Colonic mucosa (tissue), 4 donors: Measurements from ENCODE around the gene PSKH1. TPM values are rescaled to one million over a fixed set of nuclear protein-coding genes. Genes with fewer than 3 reads are reported as not detected.

Source experiments
- DNase-seq: peaks from one replicate; pipeline ENCODE4 v3.0.0-alpha.2; 2020
- H3K27ac ChIP-seq: fragments of 200-600 bp; one replicate; pipeline ENCODE4 v1.8.0; 2021
- H3K27me3 ChIP-seq: fragments of 200-600 bp; one replicate; pipeline ENCODE4 v1.8.0; 2021
- H3K36me3 ChIP-seq: fragments of 200-600 bp; one replicate; pipeline ENCODE4 v1.8.0; 2021
- H3K4me1 ChIP-seq: fragments of 200-600 bp; one replicate; pipeline ENCODE4 v1.8.0; 2021; ENCODE audit warnings: mild to moderate bottlenecking
- H3K4me3 ChIP-seq: fragments of 200-600 bp; one replicate; pipeline ENCODE4 v1.8.0; 2021
- H3K9ac ChIP-seq, 2 donors: one replicate each; pipeline ENCODE4 v1.7.0; 2013; ENCODE audit warnings: control low read depth in 2 of 2, low read depth in 2 of 2, low read length in 2 of 2
- H3K9me3 ChIP-seq: fragments of 200-600 bp; one replicate; pipeline ENCODE4 v1.8.0; 2021
- intact Hi-C: fragments of 100-400 bp; cut with DNase I; formaldehyde crosslinking; loops from one replicate; pipeline ENCODE4 v1.14.1; 2022
- total RNA-seq, 2 donors: library from RNA; stranded (reverse); fragmentation: NEBNext Ultra II Directional in 1 of 2; extraction: Animal tissue kit (Norgen Biotek cat#: 25700) in 1 of 2; gene quantifications; one replicate each; pipeline ENCODE4 v1.2.1, GENCODE V29; 2021
- TF ChIP-seq, protein P1 (sequence below): fragments of 200-600 bp; IDR thresholded peaks from one replicate; pipeline ENCODE4 v1.8.0; 2022; ENCODE audit warnings: antibody characterized with exemption, mild to moderate bottlenecking
- donor health status: healthy.
- donor health status: DM: no; HTN: no; CAD: no.
- donor health status: DM: no; HTN: no; CAD: no.

Gene PSKH1
- total RNA-seq, 2 donors from 2014 or later = 24.5 to 34.7 TPM

DNA sequence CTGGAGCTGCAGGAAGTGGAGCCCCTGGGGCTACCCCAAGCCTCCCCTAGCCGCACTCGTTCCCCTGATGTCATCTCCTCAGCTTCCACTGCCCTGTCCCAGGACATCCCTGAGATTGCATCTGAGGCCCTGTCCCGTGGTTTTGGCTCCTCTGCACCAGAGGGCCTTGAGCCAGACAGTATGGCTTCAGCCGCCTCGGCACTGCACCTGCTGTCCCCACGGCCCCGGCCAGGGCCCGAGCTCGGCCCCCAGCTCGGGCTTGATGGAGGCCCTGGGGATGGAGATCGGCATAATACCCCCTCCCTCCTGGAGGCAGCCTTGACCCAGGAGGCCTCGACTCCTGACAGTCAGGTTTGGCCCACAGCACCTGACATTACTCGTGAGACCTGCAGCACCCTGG lies 12.5 kb upstream of the PSKH1 start:
- H3K4me3 ChIP-seq = no peak overlapping the region
- no peak overlapping the region for H3K9ac ChIP-seq
- intact Hi-C loops = no loop called here
- peaks cover 40% of the 10 kb centered on the region for H3K36me3 ChIP-seq
- H3K27me3 ChIP-seq = no peaks in the 10 kb centered on the region
- TF ChIP-seq, protein P1, sequence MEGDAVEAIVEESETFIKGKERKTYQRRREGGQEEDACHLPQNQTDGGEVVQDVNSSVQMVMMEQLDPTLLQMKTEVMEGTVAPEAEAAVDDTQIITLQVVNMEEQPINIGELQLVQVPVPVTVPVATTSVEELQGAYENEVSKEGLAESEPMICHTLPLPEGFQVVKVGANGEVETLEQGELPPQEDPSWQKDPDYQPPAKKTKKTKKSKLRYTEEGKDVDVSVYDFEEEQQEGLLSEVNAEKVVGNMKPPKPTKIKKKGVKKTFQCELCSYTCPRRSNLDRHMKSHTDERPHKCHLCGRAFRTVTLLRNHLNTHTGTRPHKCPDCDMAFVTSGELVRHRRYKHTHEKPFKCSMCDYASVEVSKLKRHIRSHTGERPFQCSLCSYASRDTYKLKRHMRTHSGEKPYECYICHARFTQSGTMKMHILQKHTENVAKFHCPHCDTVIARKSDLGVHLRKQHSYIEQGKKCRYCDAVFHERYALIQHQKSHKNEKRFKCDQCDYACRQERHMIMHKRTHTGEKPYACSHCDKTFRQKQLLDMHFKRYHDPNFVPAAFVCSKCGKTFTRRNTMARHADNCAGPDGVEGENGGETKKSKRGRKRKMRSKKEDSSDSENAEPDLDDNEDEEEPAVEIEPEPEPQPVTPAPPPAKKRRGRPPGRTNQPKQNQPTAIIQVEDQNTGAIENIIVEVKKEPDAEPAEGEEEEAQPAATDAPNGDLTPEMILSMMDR = no peak
- no peaks in the 10 kb centered on the region for H3K9me3 ChIP-seq
- H3K27ac ChIP-seq = no peak overlapping the region
- no peaks in the 10 kb centered on the region for H3K4me1 ChIP-seq
- no peak for DNase-seq

DNA sequence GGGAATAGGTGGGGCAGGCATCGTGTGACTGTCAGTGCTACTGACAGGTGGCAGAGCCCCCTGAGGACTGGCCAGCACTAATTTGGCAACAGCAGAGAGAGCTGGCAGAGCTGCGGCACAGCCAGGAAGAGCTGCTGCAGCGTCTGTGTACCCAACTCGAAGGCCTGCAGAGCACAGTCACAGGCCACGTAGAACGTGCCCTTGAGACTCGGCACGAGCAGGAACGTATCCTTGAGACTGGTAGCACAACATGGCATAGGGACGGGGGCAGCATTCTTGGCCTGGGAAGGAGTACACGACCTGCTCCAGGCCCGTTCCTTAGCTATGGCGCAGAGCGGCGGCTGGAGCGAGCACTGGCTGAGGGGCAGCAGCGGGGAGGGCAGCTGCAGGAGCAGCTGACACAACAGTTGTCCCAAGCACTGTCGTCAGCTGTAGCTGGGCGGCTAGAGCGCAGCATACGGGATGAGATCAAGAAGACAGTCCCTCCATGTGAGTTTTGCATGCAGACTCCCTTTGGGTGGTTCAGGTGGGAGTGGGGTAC lies 11.4 kb upstream of the PSKH1 start:
- H3K27ac ChIP-seq = no peak overlapping the region

DNA sequence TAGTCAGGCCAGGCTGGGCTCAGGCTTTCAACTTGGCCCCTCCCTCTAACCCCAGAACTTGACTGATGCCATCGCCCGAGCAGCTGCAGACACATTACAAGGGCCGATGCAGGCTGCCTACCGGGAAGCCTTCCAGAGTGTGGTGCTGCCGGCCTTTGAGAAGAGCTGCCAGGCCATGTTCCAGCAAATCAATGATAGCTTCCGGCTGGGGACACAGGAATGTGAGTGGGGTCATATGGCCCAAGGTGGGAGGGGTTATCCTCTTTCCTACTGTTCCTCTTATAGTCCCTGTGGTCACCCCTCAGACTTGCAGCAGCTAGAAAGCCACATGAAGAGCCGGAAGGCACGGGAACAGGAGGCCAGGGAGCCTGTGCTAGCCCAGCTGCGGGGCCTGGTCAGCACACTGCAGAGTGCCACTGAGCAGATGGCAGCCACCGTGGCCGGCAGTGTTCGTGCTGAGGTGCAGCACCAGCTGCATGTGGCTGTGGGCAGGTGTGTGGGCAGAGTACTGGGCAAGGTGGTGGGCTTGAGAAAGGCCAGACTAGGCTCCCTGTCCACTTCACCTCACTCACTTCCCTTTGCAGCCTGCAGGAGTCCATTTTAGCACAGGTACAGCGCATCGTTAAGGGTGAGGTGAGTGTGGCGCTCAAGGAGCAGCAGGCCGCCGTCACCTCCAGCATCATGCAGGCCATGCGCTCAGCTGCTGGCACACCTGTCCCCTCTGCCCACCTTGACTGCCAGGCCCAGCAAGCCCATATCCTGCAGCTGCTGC lies 10.5 kb upstream of the PSKH1 start:
- H3K9ac ChIP-seq = peak overlapping the region in 1 of 2 donors; percentile 56
- intact Hi-C loops = loop anchor here (2.0 kb wide), 1 partner anchor 46 kb away; no protein-coding TSS in a partner anchor
- no peak for DNase-seq
- H3K36me3 ChIP-seq = peaks cover 29% of the 10 kb centered on the region
- no peaks in the 10 kb centered on the region for H3K4me1 ChIP-seq
- TF ChIP-seq, protein P1 = no peak
- H3K4me3 ChIP-seq = no peak overlapping the region
- no peak overlapping the region for H3K27ac ChIP-seq
- no peaks in the 10 kb centered on the region for H3K9me3 ChIP-seq
- H3K27me3 ChIP-seq = no peaks in the 10 kb centered on the region

More for the DNA sequence above, 11.4 kb upstream of the PSKH1 start:
- DNase-seq = no peak
- H3K4me3 ChIP-seq = no peak overlapping the region
- H3K36me3 ChIP-seq = peaks cover 37% of the 10 kb centered on the region
- H3K4me1 ChIP-seq = no peaks in the 10 kb centered on the region
- no peak overlapping the region for H3K9ac ChIP-seq
- intact Hi-C loops = loop anchor here (2.0 kb wide), 1 partner anchor 47 kb away; no protein-coding TSS in a partner anchor
- TF ChIP-seq, protein P1 = no peak
- no peaks in the 10 kb centered on the region for H3K9me3 ChIP-seq
- H3K27me3 ChIP-seq = no peaks in the 10 kb centered on the region

GRCh38 chr16:67883146-67883871 lies 9.7 kb upstream of the PSKH1 start:
- intact Hi-C loops = loop anchor here (2.0 kb wide), 1 partner anchor 45 kb away; no protein-coding TSS in a partner anchor
- no peaks in the 10 kb centered on the region for H3K27me3 ChIP-seq
- peak overlapping the region in 1 of 2 donors; percentile 56 for H3K9ac ChIP-seq
- H3K9me3 ChIP-seq = no peaks in the 10 kb centered on the region
- TF ChIP-seq, protein P1 = no peak
- H3K36me3 ChIP-seq = peaks cover 24% of the 10 kb centered on the region
- no peak overlapping the region for H3K4me3 ChIP-seq
- H3K27ac ChIP-seq = no peak overlapping the region
- no peaks in the 10 kb centered on the region for H3K4me1 ChIP-seq
- peak; percentile 27 for DNase-seq

- Histone ChIP-seq H3K36me3 (peaks cover 19% of the 10 kb centered on the region), H3K9me3 (no peaks in the 10 kb centered on the region), H3K4me1 (no peaks in the 10 kb centered on the region), H3K4me3 (no peak overlapping the region), H3K27me3 (no peaks in the 10 kb centered on the region), H3K9ac (no peak overlapping the region), H3K27ac (no peak overlapping the region)
- TF ChIP-seq, protein P1 = peak; percentile 92
- peak; percentile 64 for DNase-seq
- intact Hi-C loops = loop anchor here (2.0 kb wide), 1 partner anchor 45 kb away; no protein-coding TSS in a partner anchor
Observed at GRCh38 chr16:67883872-67884261, 9.2 kb upstream of the PSKH1 start.
